T-cell (primary cell): ENCODE measurements around the gene SLC23A3. TPM values are rescaled to one million over a fixed set of nuclear protein-coding genes. Genes with fewer than 3 reads are reported as not detected.

ENCODE experiments used
- ATAC-seq, 4 experiments: fragments of 200-7000 bp in 3 of 4; fragments of 150-1000 bp in 1 of 4; cut with Tn5 transposase; replicated peaks in 1 of 4; 1 replicate in 3 of 4; 2 replicates in 1 of 4; pipeline ENCODE4 v1.10.0; 2021; ENCODE audit warnings: moderate library complexity in 3 of 4, mild to moderate bottlenecking in 2 of 4, moderate number of reproducible peaks in 1 of 4
- CTCF ChIA-PET, 2 donors: fragments of 300-600 bp; sonication (Branson Sonifier 250); formaldehyde crosslinking; loops; one replicate each; lab custom pipeline; 2022; ENCODE audit warnings: antibody characterized with exemption in 2 of 2; lab: Charles Lee
- POLR2A ChIA-PET, 2 donors: fragments of 300-600 bp; sonication (Branson Sonifier 250); formaldehyde crosslinking; loops; one replicate each; lab custom pipeline; 2022; ENCODE audit warnings: antibody characterized with exemption in 2 of 2; lab: Charles Lee
- DNase-seq, 35 experiments: peaks; one replicate each; pipeline versions ENCODE4 v3.0.0 to v3.0.0-alpha.2; 2013 to 2023
- H3K27ac ChIP-seq: one replicate; pipeline ENCODE4 v1.5.1; 2013; ENCODE audit warnings: low read length
- H3K27me3 ChIP-seq, 2 experiments: replicated peaks in 1 of 2; 1 replicate in 1 of 2; 2 replicates in 1 of 2; pipeline versions ENCODE4 v1.6.1 to v1.7.0; 2013; ENCODE audit warnings: low read length in 1 of 2, mixed read lengths in 1 of 2; ENCODE audit not compliant: control insufficient read depth in 2 of 2, insufficient read depth in 2 of 2; ENCODE audit errors: extremely low read depth in 1 of 2
- H3K36me3 ChIP-seq, 2 donors: 1 replicate in 1 of 2; 2 replicates in 1 of 2; pipeline versions ENCODE4 v1.6.1 to v1.7.0; 2013; ENCODE audit warnings: low read length in 1 of 2; ENCODE audit not compliant: control insufficient read depth in 2 of 2, insufficient read depth in 1 of 2; ENCODE audit errors: extremely low read depth in 1 of 2
- H3K4me1 ChIP-seq, 2 experiments: 1 replicate in 1 of 2; 2 replicates in 1 of 2; pipeline versions ENCODE4 v1.6.1 to v1.7.0; 2013; ENCODE audit warnings: low read length in 2 of 2, mixed read lengths in 1 of 2; ENCODE audit not compliant: insufficient read depth in 2 of 2, control insufficient read depth in 1 of 2; ENCODE audit errors: extremely low read depth in 1 of 2
- H3K4me3 ChIP-seq, 2 donors: 1 replicate in 1 of 2; 2 replicates in 1 of 2; pipeline versions ENCODE4 v1.5.1 to v1.7.0; 2013; ENCODE audit warnings: mild to moderate bottlenecking in 2 of 2, low read length in 1 of 2, moderate library complexity in 1 of 2; ENCODE audit not compliant: control insufficient read depth in 1 of 2; ENCODE audit errors: extremely low read depth in 1 of 2
- H3K9me3 ChIP-seq: 2 replicates; pipeline ENCODE4 v1.7.0; 2013
- H3K27ac Mint-ChIP-seq, 2 donors: one replicate each; pipeline ENCODE4 v1.8.0; 2020 to 2021; ENCODE audit warnings: mild to moderate bottlenecking in 2 of 2, mixed read lengths in 2 of 2
- H3K27me3 Mint-ChIP-seq, 2 donors: one replicate each; pipeline ENCODE4 v1.8.0; 2021 to 2022; ENCODE audit warnings: mixed read lengths in 2 of 2
- H3K36me3 Mint-ChIP-seq: one replicate; pipeline ENCODE4 v1.8.0; 2021; ENCODE audit warnings: mixed read lengths
- H3K4me1 Mint-ChIP-seq, 3 donors: one replicate each; pipeline ENCODE4 v1.8.0; 2020 to 2022; ENCODE audit warnings: mixed read lengths in 3 of 3, mild to moderate bottlenecking in 1 of 3
- H3K4me3 Mint-ChIP-seq, 3 donors: one replicate each; pipeline ENCODE4 v1.8.0; 2020 to 2022; ENCODE audit warnings: mild to moderate bottlenecking in 3 of 3, mixed read lengths in 3 of 3, moderate library complexity in 3 of 3
- H3K9me3 Mint-ChIP-seq, 3 donors: one replicate each; pipeline ENCODE4 v1.8.0; 2020 to 2022; ENCODE audit warnings: mixed read lengths in 3 of 3
- WGBS: methylation state at CpG from one replicate; pipeline ENCODE4 v1.1.5; 2013; ENCODE audit warnings: missing lambda C conversion rate; ENCODE audit not compliant: insufficient coverage; 5-methylcytosine and 5-hydroxymethylcytosine counted together
- total RNA-seq, 35 experiments: library from RNA in 6 of 35; stranded (reverse) in 6 of 35; fragments of 120-200 nt in 1 of 35; gene quantifications; one replicate each; pipeline versions ENCODE4 v1.2.1 to v1.2.4 and lab custom pipeline; 2013 to 2026

Gene SLC23A3
- total RNA-seq, 5 donors from 2014 or later (not counting 1 experiment from before 2014, with no cell fraction given) = 0.54 to 8.7 (median 5.1) TPM

- Histone ChIP-seq H3K27ac (peak overlapping the region; percentile 2), H3K4me3 (no peak overlapping the region), H3K9me3 (no peaks in the 10 kb centered on the region), H3K36me3 (peaks cover 14 to 52% of the 10 kb centered on the region in 2 donors), H3K4me1 (peaks cover 8 to 44% of the 10 kb centered on the region in 2 experiments), H3K27me3 (no peaks in the 10 kb centered on the region)
- peaks cover 44% of the 10 kb centered on the region for H3K36me3 Mint-ChIP-seq
- H3K4me3 Mint-ChIP-seq = peak overlapping the region in 1 of 3 donors; percentile 49
- ATAC-seq (no peak), DNase-seq (no peak)
- H3K27me3 Mint-ChIP-seq = no peaks in the 10 kb centered on the region
- ChIA-PET CTCF (interaction anchor here in 1 of 2 donors (1.4 kb wide), 1 partner anchor 9 kb away, joined by 3 read pairs; no protein-coding TSS in a partner anchor), POLR2A (no interaction called here)
- WGBS = 100% methylated on average over 2 of the region's 6 CpGs
- no peaks in the 10 kb centered on the region for H3K9me3 Mint-ChIP-seq
- H3K27ac Mint-ChIP-seq = peak overlapping the region; percentile 73 to 79
- peaks cover 48 to 55% (median 49%) of the 10 kb centered on the region in 3 donors for H3K4me1 Mint-ChIP-seq
Measured at GRCh38 chr2:219183151-219183772, 13.4 kb upstream of the SLC23A3 start.

GRCh38 chr2:219182331-219183150 lies 12.7 kb upstream of the SLC23A3 start:
- H3K27me3 Mint-ChIP-seq = no peaks in the 10 kb centered on the region
- H3K36me3 Mint-ChIP-seq = peaks cover 44% of the 10 kb centered on the region
- H3K27ac Mint-ChIP-seq = peak overlapping the region; percentile 73 to 79
- ChIA-PET CTCF (interaction anchor here in 1 of 2 donors (0.7 to 1.4 kb wide), 3 partner anchors 9 to 156 kb away, joined by 3 read pairs; no protein-coding TSS in a partner anchor), POLR2A (interaction anchor here in 1 of 2 donors (0.5 to 0.7 kb wide), 3 partner anchors 23 to 324 kb away, joined by 4 to 6 read pairs (median 6); no protein-coding TSS in a partner anchor)
- Histone ChIP-seq H3K27me3 (no peaks in the 10 kb centered on the region), H3K4me3 (no peak overlapping the region), H3K27ac (peak overlapping the region; percentile 2), H3K4me1 (peaks cover 9 to 45% of the 10 kb centered on the region in 2 experiments), H3K36me3 (peaks cover 14 to 52% of the 10 kb centered on the region in 2 donors), H3K9me3 (no peaks in the 10 kb centered on the region)
- ATAC-seq (no peak), DNase-seq (peak in 2 of 35 experiments; percentile 15 to 17)
- peak overlapping the region in 1 of 3 donors; percentile 49 for H3K4me3 Mint-ChIP-seq
- H3K4me1 Mint-ChIP-seq = peaks cover 50 to 58% (median 51%) of the 10 kb centered on the region in 3 donors
- WGBS = 53% methylated on average over 5 of the region's 8 CpGs
- H3K9me3 Mint-ChIP-seq = no peaks in the 10 kb centered on the region

GRCh38 chr2:219181531-219181930 lies 11.7 kb upstream of the SLC23A3 start:
- peak overlapping the region in 1 of 3 donors; percentile 49 for H3K4me3 Mint-ChIP-seq
- ATAC-seq = no peak
- peaks cover 11 to 50% of the 10 kb centered on the region in 2 experiments for H3K4me1 ChIP-seq
- peaks cover 52 to 59% (median 55%) of the 10 kb centered on the region in 3 donors for H3K4me1 Mint-ChIP-seq
- peak overlapping the region; percentile 46 to 79 for H3K27ac Mint-ChIP-seq
- 95% methylated on average over 2 of the region's 6 CpGs for WGBS
- H3K27ac ChIP-seq = no peak overlapping the region
- peaks cover 44% of the 10 kb centered on the region for H3K36me3 Mint-ChIP-seq
- POLR2A ChIA-PET = interaction anchor here in 1 of 2 donors (0.6 to 1.4 kb wide), 3 partner anchors 25 to 210 kb away, joined by 3 to 7 read pairs (median 4); partner anchors contain the start of gene ZFAND2B
- no peaks in the 10 kb centered on the region for H3K9me3 ChIP-seq
- no peaks in the 10 kb centered on the region for H3K9me3 Mint-ChIP-seq
- DNase-seq = no peak
- H3K4me3 ChIP-seq = no peak overlapping the region
- no peaks in the 10 kb centered on the region for H3K27me3 Mint-ChIP-seq
- peaks cover 14 to 52% of the 10 kb centered on the region in 2 donors for H3K36me3 ChIP-seq
- no peaks in the 10 kb centered on the region for H3K27me3 ChIP-seq
- CTCF ChIA-PET = interaction anchor here (0.5 to 1.7 kb wide), 3 partner anchors 19 to 60 kb away, joined by 3 to 5 read pairs (median 3); no protein-coding TSS in a partner anchor

DNA sequence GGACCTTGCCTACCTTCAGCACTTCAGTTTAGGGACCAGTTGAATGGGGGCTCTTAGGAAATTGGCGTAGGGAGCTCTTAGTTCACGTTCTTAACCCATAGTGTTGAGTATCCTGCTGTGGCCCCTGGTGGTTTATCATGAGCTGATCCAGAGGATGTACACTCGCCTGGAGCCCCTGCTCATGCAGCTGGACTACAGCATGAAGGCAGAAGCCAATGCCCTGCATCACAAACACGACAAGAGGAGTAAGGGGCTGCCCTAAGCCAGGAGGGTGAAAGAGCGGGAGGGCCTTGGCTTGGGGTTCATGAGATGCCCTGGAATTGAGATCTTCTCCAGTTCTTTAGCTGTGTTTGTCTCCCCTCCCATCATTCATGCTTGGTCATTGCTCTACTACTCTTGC lies 11.1 kb upstream of the SLC23A3 start:
- H3K36me3 ChIP-seq = peaks cover 14 to 52% of the 10 kb centered on the region in 2 donors
- H3K4me1 Mint-ChIP-seq = peaks cover 54 to 62% (median 57%) of the 10 kb centered on the region in 3 donors
- ChIA-PET POLR2A (interaction anchor here (1.1 to 1.4 kb wide), 2 partner anchors 25 kb away, joined by 3 to 4 read pairs; partner anchors contain the start of gene ZFAND2B (in 1 of the 2)), CTCF (interaction anchor here (0.5 to 1.7 kb wide), 3 partner anchors 19 to 332 kb away, joined by 3 to 5 read pairs (median 3); no protein-coding TSS in a partner anchor)
- H3K4me3 Mint-ChIP-seq = peak overlapping the region in 2 of 3 donors; percentile 9 to 88
- H3K4me3 ChIP-seq = peak overlapping the region in 1 of 2 donors; percentile 0
- WGBS = 97% methylated on average over 4 of the region's 5 CpGs
- no peaks in the 10 kb centered on the region for H3K9me3 ChIP-seq
- H3K27me3 Mint-ChIP-seq = no peaks in the 10 kb centered on the region
- peaks cover 41% of the 10 kb centered on the region for H3K36me3 Mint-ChIP-seq
- H3K27ac ChIP-seq = no peak overlapping the region
- H3K9me3 Mint-ChIP-seq = no peaks in the 10 kb centered on the region
- H3K27ac Mint-ChIP-seq = peak overlapping the region; percentile 46 to 79
- H3K27me3 ChIP-seq = no peaks in the 10 kb centered on the region
- DNase-seq (no peak), ATAC-seq (no peak)
- peaks cover 12 to 55% of the 10 kb centered on the region in 2 experiments for H3K4me1 ChIP-seq

- 100% methylated on average over 4 of the region's 9 CpGs for WGBS
- ATAC-seq (no peak), DNase-seq (no peak)
- H3K27me3 ChIP-seq = no peaks in the 10 kb centered on the region
- Mint-ChIP-seq H3K36me3 (peaks cover 34% of the 10 kb centered on the region), H3K4me3 (peak overlapping the region; percentile 82 to 95 (median 88)), H3K9me3 (no peaks in the 10 kb centered on the region), H3K27me3 (no peaks in the 10 kb centered on the region), H3K4me1 (peaks cover 65 to 73% (median 68%) of the 10 kb centered on the region in 3 donors), H3K27ac (peak overlapping the region; percentile 46 to 81)
- no peak overlapping the region for H3K27ac ChIP-seq
- peaks cover 19 to 65% of the 10 kb centered on the region in 2 experiments for H3K4me1 ChIP-seq
- CTCF ChIA-PET = interaction anchor here (0.5 to 1.8 kb wide), 6 partner anchors 7 to 331 kb away, joined by 3 to 4 read pairs (median 3); no protein-coding TSS in a partner anchor
- peaks cover 14 to 51% of the 10 kb centered on the region in 2 donors for H3K36me3 ChIP-seq
- H3K9me3 ChIP-seq = no peaks in the 10 kb centered on the region
- POLR2A ChIA-PET = interaction anchor here (0.5 to 1.1 kb wide), 2 partner anchors 26 to 32 kb away, joined by 3 to 8 read pairs; no protein-coding TSS in a partner anchor
- no peak overlapping the region for H3K4me3 ChIP-seq
Measured at GRCh38 chr2:219179601-219180465, 10.0 kb upstream of the SLC23A3 start.
